SK-N-MC (cell line): ENCODE measurements around the gene PDZD2.

Experiments used
- DNase-seq: peaks from one replicate; pipeline ENCODE4 v3.0.0-alpha.2; 2011; ENCODE audit warnings: low read depth, low spot score
- H3K27ac ChIP-seq: fragments of 200-600 bp; sonication (generic); 2 replicates; pipeline ENCODE4 v1.5.1; 2016; ENCODE audit warnings: mixed run types
- H3K36me3 ChIP-seq: fragments of 200-600 bp; sonication (generic); 2 replicates; pipeline ENCODE4 v1.6.1; 2017; ENCODE audit warnings: antibody characterized with exemption, low read length, mixed read lengths; ENCODE audit not compliant: insufficient read depth
- H3K4me3 ChIP-seq: fragments of 200-600 bp; sonication (generic); 2 replicates; pipeline ENCODE4 v1.5.1; 2016
- H3K9ac ChIP-seq: fragments of 200-600 bp; sonication (generic); 2 replicates; pipeline ENCODE4 v1.8.0; 2017; ENCODE audit warnings: mixed run types, mixed read lengths; ENCODE audit not compliant: insufficient read length
- H3K9me3 ChIP-seq: fragments of 200-600 bp; sonication (generic); 2 replicates; pipeline ENCODE4 v1.6.1; 2017; ENCODE audit warnings: low read depth, mild to moderate bottlenecking, antibody characterized with exemption, low read length, moderate library complexity, mixed read lengths
- EZH2 ChIP-seq: fragments of 200-600 bp; sonication (generic); IDR thresholded peaks from one replicate; pipeline ENCODE4 v1.6.1; 2017; ENCODE audit warnings: antibody characterized with exemption
- FOXP2 ChIP-seq: optimal IDR thresholded peaks from 2 replicates; pipeline ENCODE3; 2011; ENCODE audit warnings: mild to moderate bottlenecking, moderate library complexity; ENCODE audit not compliant: insufficient read depth; ENCODE audit errors: extremely low read length, control extremely low read depth
- POLR2AphosphoS5 ChIP-seq: IDR thresholded peaks from 2 replicates; pipeline ENCODE4 v1.6.1; 2012; ENCODE audit warnings: mild to moderate bottlenecking, low read depth, low read length, borderline replicate concordance

PDZD2 gene

GRCh38 chr5:31890046-31890445 is 251.1 kb downstream of the PDZD2 start:
- DNase-seq, result no peak
- Histone ChIP-seq H3K9me3 (no peaks in the 10 kb centered on the region), H3K36me3 (no peaks in the 10 kb centered on the region), H3K9ac (no peak overlapping the region), H3K27ac (no peak overlapping the region), H3K4me3 (no peak overlapping the region)
- TF ChIP-seq FOXP2 (no peak), POLR2AphosphoS5 (no peak), EZH2 (no peak)

GRCh38 chr5:31894141-31894540 is 255.2 kb downstream of the PDZD2 start:
- Histone ChIP-seq H3K4me3 (no peak overlapping the region), H3K36me3 (no peaks in the 10 kb centered on the region), H3K9ac (no peak overlapping the region), H3K9me3 (no peaks in the 10 kb centered on the region), H3K27ac (no peak overlapping the region)
- DNase-seq, result no peak
- TF ChIP-seq FOXP2 (no peak), EZH2 (no peak), POLR2AphosphoS5 (no peak)

- TF ChIP-seq EZH2 (no peak), POLR2AphosphoS5 (no peak), FOXP2 (no peak)
Measured at GRCh38 chr5:31895199-31895820, 256.4 kb downstream of the PDZD2 start.

GRCh38 chr5:31898036-31898632 is 259.2 kb downstream of the PDZD2 start:
- Histone ChIP-seq H3K9me3 (no peaks in the 10 kb centered on the region), H3K36me3 (no peaks in the 10 kb centered on the region), H3K4me3 (no peak overlapping the region), H3K27ac (no peak overlapping the region), H3K9ac (no peak overlapping the region)
- DNase-seq, result no peak
- TF ChIP-seq POLR2AphosphoS5, result no peak
- TF ChIP-seq FOXP2, result no peak
- no peak for TF ChIP-seq EZH2

More at GRCh38 chr5:31895199-31895820, 256.4 kb downstream of the PDZD2 start:
- H3K9ac ChIP-seq, result no peak overlapping the region
- no peak overlapping the region for H3K4me3 ChIP-seq
- no peaks in the 10 kb centered on the region for H3K36me3 ChIP-seq
- H3K9me3 ChIP-seq, result no peaks in the 10 kb centered on the region
- DNase-seq, result no peak
- no peak overlapping the region for H3K27ac ChIP-seq

- Histone ChIP-seq H3K36me3 (no peaks in the 10 kb centered on the region), H3K9ac (no peak overlapping the region), H3K9me3 (no peaks in the 10 kb centered on the region), H3K4me3 (no peak overlapping the region), H3K27ac (no peak overlapping the region)
- DNase-seq, result no peak
- no peak for TF ChIP-seq POLR2AphosphoS5
- no peak for TF ChIP-seq FOXP2
- TF ChIP-seq EZH2, result no peak
Measured at GRCh38 chr5:31900296-31900865, 261.4 kb downstream of the PDZD2 start.

- Histone ChIP-seq H3K36me3 (no peaks in the 10 kb centered on the region), H3K9ac (no peak overlapping the region), H3K27ac (no peak overlapping the region), H3K4me3 (no peak overlapping the region), H3K9me3 (no peaks in the 10 kb centered on the region)
- no peak for TF ChIP-seq EZH2
- TF ChIP-seq FOXP2, result no peak
- TF ChIP-seq POLR2AphosphoS5, result no peak
- DNase-seq, result no peak
Measured at GRCh38 chr5:31901807-31902530, 263.0 kb downstream of the PDZD2 start.

- DNase-seq, result no peak
- TF ChIP-seq EZH2 (no peak), FOXP2 (no peak), POLR2AphosphoS5 (no peak)
- no peak overlapping the region for H3K4me3 ChIP-seq
- H3K36me3 ChIP-seq, result no peaks in the 10 kb centered on the region
- H3K9ac ChIP-seq, result no peak overlapping the region
- H3K27ac ChIP-seq, result no peak overlapping the region
- H3K9me3 ChIP-seq, result no peaks in the 10 kb centered on the region
Measured at GRCh38 chr5:31908396-31908795, 269.5 kb downstream of the PDZD2 start.

GRCh38 chr5:31909073-31909472 is 270.1 kb downstream of the PDZD2 start:
- no peak for DNase-seq
- H3K4me3 ChIP-seq, result no peak overlapping the region
- no peaks in the 10 kb centered on the region for H3K36me3 ChIP-seq
- no peaks in the 10 kb centered on the region for H3K9me3 ChIP-seq
- H3K27ac ChIP-seq, result no peak overlapping the region
- no peak overlapping the region for H3K9ac ChIP-seq
- no peak for TF ChIP-seq POLR2AphosphoS5
- no peak for TF ChIP-seq FOXP2
- no peak for TF ChIP-seq EZH2
